GM19452 (cell line): Measurements from ENCODE around the gene HES2.
"Not testable (repeated sequence)": the region's sequence is repeated elsewhere in the genome, so short reads cannot be mapped to it uniquely, and the experiment has no call there.

Experiments
- ATAC-seq: cut with Tn5 transposase; IDR thresholded peaks from one replicate; pipeline ENCODE4 v1.9.1; 2021; ENCODE audit not compliant: unreplicated experiment

HES2 gene, protein sequence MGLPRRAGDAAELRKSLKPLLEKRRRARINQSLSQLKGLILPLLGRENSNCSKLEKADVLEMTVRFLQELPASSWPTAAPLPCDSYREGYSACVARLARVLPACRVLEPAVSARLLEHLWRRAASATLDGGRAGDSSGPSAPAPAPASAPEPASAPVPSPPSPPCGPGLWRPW

GRCh38 chr1:6419804-6420453 lies at the start of gene HES2:
TSS of gene HES2 (minus strand) at chr1:6419919. CDS start at chr1:6419820, 99 bp downstream.
- no peak for ATAC-seq

- no peak for ATAC-seq
Observed at GRCh38 chr1:6468729-6469461, 49.2 kb upstream of the HES2 start.

- no peak for ATAC-seq
Observed at GRCh38 chr1:6467744-6468688, 48.3 kb upstream of the HES2 start.

- no peak for ATAC-seq
Observed at GRCh38 chr1:6467224-6467623, 47.5 kb upstream of the HES2 start.

DNA sequence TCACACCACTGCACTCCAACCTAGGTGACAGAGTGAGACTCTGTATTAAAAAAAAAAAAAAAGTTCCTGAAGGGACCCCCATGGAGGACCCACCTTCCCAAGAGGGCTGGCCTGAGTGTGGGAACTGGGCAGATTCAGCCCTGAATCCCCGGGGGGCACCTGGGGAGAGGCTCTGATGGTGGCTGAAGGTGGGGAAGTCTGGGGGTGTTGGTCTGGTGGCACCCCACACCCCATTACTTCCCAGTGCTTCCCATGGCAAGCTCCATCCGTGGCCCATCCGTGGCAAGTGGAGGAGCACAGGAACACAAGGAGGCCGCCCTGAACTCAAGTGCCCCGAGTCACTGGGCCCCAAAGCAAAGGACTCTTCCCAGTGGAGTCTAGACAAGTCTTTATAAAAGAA lies 47.0 kb upstream of the HES2 start:
- ATAC-seq = no peak

GRCh38 chr1:6466023-6466422 lies 46.3 kb upstream of the HES2 start, which contains the start of gene TNFRSF25:
TSS of gene TNFRSF25 (minus strand) at chr1:6466173. CDS start at chr1:6466107, 66 bp downstream.
- ATAC-seq = no peak

- no peak for ATAC-seq
Observed at GRCh38 chr1:6465461-6466005, 45.8 kb upstream of the HES2 start.

DNA sequence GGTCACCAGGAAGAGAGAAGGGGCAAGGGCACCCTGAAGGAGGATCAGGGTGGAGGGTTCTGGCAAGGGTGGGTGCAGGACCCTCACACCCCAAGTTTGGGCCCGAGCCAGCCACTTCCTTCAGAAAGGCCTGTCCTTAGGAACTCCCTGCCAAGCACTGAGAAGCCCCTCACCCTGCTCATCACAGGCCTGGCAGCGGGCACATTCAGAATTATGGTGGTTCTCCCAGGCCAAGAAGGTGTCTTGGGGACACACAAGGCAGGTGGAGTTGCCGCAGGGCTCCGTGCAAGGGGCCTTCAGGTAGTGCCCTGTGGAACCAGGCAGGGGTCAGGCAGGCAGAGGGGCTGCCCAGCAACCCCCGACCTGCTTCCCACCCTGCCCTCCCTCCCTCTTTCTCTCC lies 45.2 kb upstream of the HES2 start:
- no peak for ATAC-seq

DNA sequence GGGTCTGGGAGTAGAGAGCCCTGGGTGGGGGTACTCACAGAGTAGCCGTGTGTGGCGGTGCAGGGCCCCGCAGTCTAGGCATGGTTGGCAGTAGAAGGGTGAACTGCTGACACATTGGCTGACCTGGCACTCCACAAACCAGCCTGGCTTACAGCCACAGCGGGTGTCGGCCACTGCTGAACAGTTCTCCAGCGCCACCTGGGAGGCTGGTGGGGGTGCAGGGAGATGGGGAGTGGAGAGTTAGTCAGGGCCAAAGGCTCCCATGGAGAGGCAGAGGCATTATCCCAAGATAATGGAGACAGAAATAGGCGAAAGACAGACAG lies 44.8 kb upstream of the HES2 start:
- ATAC-seq = no peak

DNA sequence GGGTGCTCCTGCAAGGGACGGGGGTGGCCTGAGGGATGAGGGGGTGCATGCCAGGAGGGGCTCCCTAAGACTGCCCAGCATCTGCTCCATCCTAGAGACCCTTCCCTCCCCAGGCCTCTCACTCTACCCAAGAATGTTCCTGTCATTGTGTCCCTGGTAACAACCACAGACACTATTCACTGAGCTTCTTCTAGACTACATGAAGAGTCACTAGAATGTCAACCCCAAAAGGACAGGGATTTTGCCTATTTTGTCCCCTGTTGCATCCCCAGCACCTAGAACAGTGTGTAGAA lies 43.3 kb upstream of the HES2 start:
- ATAC-seq = no peak

GRCh38 chr1:6462412-6463119 lies 42.8 kb upstream of the HES2 start:
- ATAC-seq = no peak

- no peak for ATAC-seq
Observed at GRCh38 chr1:6461538-6462411, 42.1 kb upstream of the HES2 start.

GRCh38 chr1:6461051-6461530 lies 41.4 kb upstream of the HES2 start:
- no peak for ATAC-seq

- no peak for ATAC-seq
Observed at GRCh38 chr1:6460301-6461050, 40.8 kb upstream of the HES2 start.

DNA sequence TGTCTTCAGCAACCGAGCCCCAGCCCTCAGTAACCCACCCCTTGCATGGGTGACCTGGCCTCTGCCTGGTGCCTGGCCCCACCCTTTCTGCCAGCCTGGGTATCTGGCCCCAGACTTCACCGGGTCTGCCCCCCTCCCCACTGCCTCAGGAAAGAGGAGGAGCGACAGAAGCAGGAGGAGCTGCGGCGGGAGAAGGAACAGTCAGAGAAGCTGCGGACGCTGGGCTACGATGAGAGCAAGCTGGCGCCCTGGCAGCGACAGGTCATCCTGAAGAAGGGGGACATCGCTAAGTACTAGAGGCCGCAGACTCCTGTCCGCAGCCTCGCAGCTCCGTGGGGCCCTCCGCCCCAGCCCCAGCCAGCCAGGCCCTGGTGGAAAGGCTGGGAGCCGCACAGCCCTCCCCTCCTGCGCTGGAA lies 40.1 kb upstream of the HES2 start:
- no peak for ATAC-seq

- no peak for ATAC-seq
Observed at GRCh38 chr1:6456800-6457466, 37.2 kb upstream of the HES2 start.

GRCh38 chr1:6455752-6456520 lies 36.2 kb upstream of the HES2 start:
- not testable (repeated sequence) for ATAC-seq
